PFSK-1 (cell line): Measurements from ENCODE around the gene LIF.

Experiments used
- FOXP2 ChIP-seq: optimal IDR thresholded peaks from 2 replicates; pipeline ENCODE3; 2011; ENCODE audit warnings: borderline replicate concordance, control low read depth, inconsistent platforms; ENCODE audit not compliant: insufficient read depth; ENCODE audit errors: extremely low read length, extremely low read depth
- POLR2AphosphoS5 ChIP-seq: IDR thresholded peaks from 2 replicates; pipeline ENCODE4 v1.6.1; 2012; ENCODE audit warnings: low read depth, mild to moderate bottlenecking, control low read depth, low read length, moderate library complexity
- REST ChIP-seq, 2 experiments: IDR thresholded peaks; 2 replicates each; pipeline versions ENCODE4 v1.6.1 to v1.8.0; 2011 to 2012; ENCODE audit warnings: low read depth in 2 of 2, low read length in 2 of 2, control low read depth in 1 of 2, inconsistent platforms in 1 of 2, mild to moderate bottlenecking in 1 of 2, moderate library complexity in 1 of 2; ENCODE audit not compliant: insufficient read depth in 1 of 2
- SIN3A ChIP-seq: IDR thresholded peaks from 2 replicates; pipeline ENCODE4 v1.6.1; 2012; ENCODE audit warnings: mild to moderate bottlenecking, low read length, moderate library complexity, borderline replicate concordance; ENCODE audit not compliant: insufficient read depth
- TAF1 ChIP-seq: IDR thresholded peaks from 2 replicates; pipeline ENCODE4 v1.6.1; 2012; ENCODE audit warnings: low read length, control low read depth, borderline replicate concordance; ENCODE audit not compliant: insufficient read depth

Gene LIF

DNA sequence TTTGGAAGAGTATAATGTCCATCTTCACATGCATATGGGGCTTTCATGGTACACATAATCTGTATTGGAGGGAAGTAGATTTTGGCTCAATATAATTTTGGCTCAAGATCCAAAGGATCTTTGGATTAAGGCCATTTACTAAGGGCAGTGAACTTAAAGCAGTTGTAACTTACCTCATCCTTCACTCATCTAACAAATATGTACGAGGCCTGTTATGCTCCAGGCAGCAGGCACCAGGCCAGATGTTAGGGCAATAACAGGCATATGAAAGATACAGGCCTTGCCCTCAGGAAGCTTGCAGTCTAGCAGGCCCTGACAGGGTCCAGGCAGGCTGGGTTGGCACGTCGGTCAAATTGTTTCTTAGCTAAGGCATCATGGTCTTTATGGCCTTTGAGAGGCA is 44.6 kb downstream of the LIF start:
- TF ChIP-seq FOXP2 (no peak), REST (IDR thresholded peaks at IDR 0.05; ENCODE audit: insufficient read depth in 1 of 2, low read depth in 2 of 2, low read length in 2 of 2) (no peak), TAF1 (no peak), POLR2AphosphoS5 (no peak), SIN3A (no peak)

DNA sequence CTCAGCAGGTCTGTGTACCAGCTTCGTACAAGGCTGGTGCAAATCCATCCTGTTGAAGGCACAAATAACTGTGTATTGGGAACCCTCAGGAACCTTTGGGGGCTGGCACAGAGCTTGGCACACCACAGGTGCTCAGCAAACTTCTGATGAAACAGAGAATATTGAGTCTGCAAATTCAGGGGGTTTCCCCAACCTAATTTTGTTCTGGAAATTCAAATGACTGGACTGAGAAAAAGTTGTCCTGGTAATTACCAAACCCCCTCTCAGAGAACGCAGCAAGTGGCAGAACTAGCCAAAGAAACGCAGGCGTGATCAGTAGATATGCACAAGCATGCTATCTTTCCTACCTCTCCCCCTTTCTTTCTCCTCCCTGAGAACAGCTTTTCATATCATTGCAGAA is 47.6 kb downstream of the LIF start:
- TF ChIP-seq POLR2AphosphoS5: no peak
- no peak for TF ChIP-seq SIN3A
- TF ChIP-seq REST (IDR thresholded peaks at IDR 0.05; ENCODE audit: insufficient read depth in 1 of 2, low read depth in 2 of 2, low read length in 2 of 2): no peak
- TF ChIP-seq TAF1: no peak
- TF ChIP-seq FOXP2: no peak

GRCh38 chr22:30198152-30198825 is 48.3 kb downstream of the LIF start:
- TF ChIP-seq FOXP2 (no peak), POLR2AphosphoS5 (no peak)

DNA sequence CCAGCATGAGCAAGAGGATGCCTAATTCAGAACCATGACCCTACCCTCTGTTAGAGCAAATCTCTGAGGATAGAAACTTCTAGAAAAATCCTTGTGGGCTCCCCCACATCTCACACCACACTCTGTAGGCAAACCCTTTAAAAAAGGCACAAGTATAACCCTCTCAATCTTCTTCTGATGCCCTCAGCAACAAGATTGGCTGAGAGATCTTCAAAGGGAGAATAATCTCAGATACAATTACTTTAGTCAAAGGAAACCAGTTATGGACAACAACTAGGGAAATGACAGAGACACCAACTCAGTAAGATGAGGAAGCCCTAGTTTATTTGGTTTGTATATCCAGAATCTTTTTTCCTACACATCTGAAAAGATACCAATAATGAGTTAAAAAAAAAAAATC is 49.2 kb downstream of the LIF start:
- TF ChIP-seq REST (IDR thresholded peaks at IDR 0.05; ENCODE audit: insufficient read depth in 1 of 2, low read depth in 2 of 2, low read length in 2 of 2): no peak

- TF ChIP-seq FOXP2 (no peak), POLR2AphosphoS5 (no peak; the same call in 1 of the 2 replicates), SIN3A (no peak), TAF1 (no peak), REST (IDR thresholded peaks at IDR 0.05; ENCODE audit: insufficient read depth in 1 of 2, low read depth in 2 of 2, low read length in 2 of 2) (no peak)
Measured at GRCh38 chr22:30196880-30197336, 49.7 kb downstream of the LIF start.
